ENCODE results near the gene PNPT1. TPM values are rescaled to one million over a fixed set of nuclear protein-coding genes. Genes with fewer than 3 reads are reported as not detected.

PNPT1 gene
- total and polyA plus RNA-seq, 2 of the 13 experiments (the other 11 are each of a cell fraction or from before 2014, with no cell fraction given), result 23.4 to 61.0 TPM

GRCh38 chr2:55616551-55617174 lies 77.0 kb downstream of the PNPT1 start:
- H3K4me3 ChIP-seq (replicated peaks in 1 of 3; ENCODE audit: insufficient read depth in 1 of 3, low read depth in 2 of 3, low read length in 3 of 3), result peak overlapping the region; percentile 86 to 99 (median 93)
- DNase-seq (ENCODE audit: low spot score) (peak; percentile 65), FAIRE-seq (no peak), ATAC-seq (peak; percentile 29)
- peaks cover 31% of the 10 kb centered on the region for H4K20me1 ChIP-seq (ENCODE audit: insufficient read depth, low read length)
- peaks cover 2 to 30% of the 10 kb centered on the region in 2 experiments; a peak in 4 of 5 replicates for H3K36me3 ChIP-seq (replicated peaks in 1 of 2; ENCODE audit: control insufficient read depth in 1 of 2, insufficient read depth in 2 of 2, low read length in 2 of 2)
- in situ Hi-C loops (cut with HindIII; ENCODE audit: extremely low pct_ligation_motif_present, low pct_unique_long_range_greater_than_20kb), result no loop called here
- BruUV-seq (replicated peaks), result no TSS peak
- H3K27me3 ChIP-seq (ENCODE audit: control insufficient read depth in 1 of 2, insufficient read depth in 2 of 2, low read length in 2 of 2), result peaks cover 0 to 5% of the 10 kb centered on the region in 2 experiments; a peak in 1 of 5 replicates
- H2AFZ ChIP-seq (ENCODE audit: low read length), result no peak overlapping the region
- H3K9me3 ChIP-seq (ENCODE audit: low read length), result no peaks in the 10 kb centered on the region
- ChIA-PET POLR2A (interaction anchor here (0.6 to 2.8 kb wide), 5 partner anchors 8 to 567 kb away, joined by 4 to 20 read pairs (median 5); partner anchors contain the start of genes CFAP36 and RTN4), CTCF (ENCODE audit: low intra/inter-chr PET ratio, low total read pairs) (no interaction called here)
- intact Hi-C loops (cut with micrococcal nuclease; ENCODE audit: unreplicated experiment), result loop anchor here (5.0 kb wide), 1 partner anchor 199 kb away; the partner anchor contains the start of gene CCDC88A
- H3K27ac ChIP-seq (ENCODE audit: extremely low read length, insufficient read depth, low read length), result peak overlapping the region; percentile 93
- peak overlapping the region; percentile 76 for H3K4me2 ChIP-seq (ENCODE audit: low read depth, low read length)
- H3K79me2 ChIP-seq (ENCODE audit: insufficient read depth, low read length), result peaks cover 77% of the 10 kb centered on the region
- under 1% methylated on average over 24 of the region's 24 CpGs for WGBS (ENCODE audit: low lambda C conversion rate)
- H3K4me1 ChIP-seq (ENCODE audit: insufficient read depth, low read length), result peaks cover 38% of the 10 kb centered on the region
- peak overlapping the region; percentile 99 for H3K9ac ChIP-seq (ENCODE audit: insufficient read depth, low read depth, low read length)
- TF ChIP-seq ZFP41 (CRISPR knock-in tag; IDR thresholded peaks at IDR 0.05; ENCODE audit: borderline replicate concordance) (no peak), ZBTB38 (CRISPR knock-in tag; IDR thresholded peaks at IDR 0.05) (no peak), MAFK (conservative IDR thresholded peaks at IDR 0.05 in 1 of 2, IDR thresholded peaks at IDR 0.05 in 1 of 2; ENCODE audit: low read length in 2 of 2) (peak; percentile 1 to 50; a peak in 2 of 4 replicates), ZNF232 (CRISPR knock-in tag; IDR thresholded peaks at IDR 0.05; ENCODE audit: borderline replicate concordance) (no peak), JUN (CRISPR knock-in tag; IDR thresholded peaks at IDR 0.05) (no peak), MAX (IDR thresholded peaks at IDR 0.05) (peak; percentile 72), ZNF329 (CRISPR knock-in tag; IDR thresholded peaks at IDR 0.05; ENCODE audit: low read depth) (0 out of 2 replicates have a peak, but pooled peaks have one; percentile 41), ZNF468 (CRISPR knock-in tag; IDR thresholded peaks at IDR 0.05) (no peak), KAT8 (CRISPR knock-in tag; IDR thresholded peaks at IDR 0.05) (0 out of 2 replicates have a peak, but pooled peaks have one; percentile 11), ZNF746 (CRISPR knock-in tag; IDR thresholded peaks at IDR 0.05) (no peak), DRAP1 (CRISPR knock-in tag; IDR thresholded peaks at IDR 0.05) (0 out of 2 replicates have a peak, but pooled peaks have one; percentile 31), POLR2A (IDR thresholded peaks at IDR 0.05; ENCODE audit: insufficient read depth in 1 of 2, low read depth in 2 of 2, low read length in 2 of 2) (peak; percentile 45 to 92; a peak in 3 of 4 replicates), SP140L (CRISPR knock-in tag; IDR thresholded peaks at IDR 0.05; ENCODE audit: borderline replicate concordance) (no peak), ZSCAN9 (CRISPR knock-in tag; IDR thresholded peaks at IDR 0.05; ENCODE audit: borderline replicate concordance) (0 out of 2 replicates have a peak, but pooled peaks have one; percentile 35), FOXA1 (IDR thresholded peaks at IDR 0.05) (no peak), FOXA1 (CRISPR knock-in tag; IDR thresholded peaks at IDR 0.05) (peak; percentile 40; the same call in 1 of the 2 replicates), TFDP2 (CRISPR knock-in tag; IDR thresholded peaks at IDR 0.05) (no peak), DNMT3B (CRISPR knock-in tag; conservative IDR thresholded peaks at IDR 0.05) (no peak), MIER3 (CRISPR knock-in tag; IDR thresholded peaks at IDR 0.05; ENCODE audit: borderline replicate concordance) (peak; percentile 22; the same call in 1 of the 2 replicates), ZNF83 (CRISPR knock-in tag; IDR thresholded peaks at IDR 0.05; ENCODE audit: borderline replicate concordance) (no peak), SIN3B (IDR thresholded peaks at IDR 0.05; ENCODE audit: low read length) (peak; percentile 26; the same call in 1 of the 2 replicates)
- TF ChIP-seq, protein P1, sequence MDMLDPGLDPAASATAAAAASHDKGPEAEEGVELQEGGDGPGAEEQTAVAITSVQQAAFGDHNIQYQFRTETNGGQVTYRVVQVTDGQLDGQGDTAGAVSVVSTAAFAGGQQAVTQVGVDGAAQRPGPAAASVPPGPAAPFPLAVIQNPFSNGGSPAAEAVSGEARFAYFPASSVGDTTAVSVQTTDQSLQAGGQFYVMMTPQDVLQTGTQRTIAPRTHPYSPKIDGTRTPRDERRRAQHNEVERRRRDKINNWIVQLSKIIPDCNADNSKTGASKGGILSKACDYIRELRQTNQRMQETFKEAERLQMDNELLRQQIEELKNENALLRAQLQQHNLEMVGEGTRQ (IDR thresholded peaks at IDR 0.05; ENCODE audit: low read depth, low read length), result no peak
- TF ChIP-seq, protein P1 (CRISPR knock-in tag; IDR thresholded peaks at IDR 0.05; ENCODE audit: borderline replicate concordance), result no peak
